ENCODE results near the gene TRAM2. TPM values are rescaled to one million over a fixed set of nuclear protein-coding genes. Genes with fewer than 3 reads are reported as not detected.

Gene TRAM2
- total and polyA plus RNA-seq, 2 of the 8 experiments (the other 6 are each of a cell fraction or from before 2014, with no cell fraction given): 9.0 to 21.4 TPM

DNA sequence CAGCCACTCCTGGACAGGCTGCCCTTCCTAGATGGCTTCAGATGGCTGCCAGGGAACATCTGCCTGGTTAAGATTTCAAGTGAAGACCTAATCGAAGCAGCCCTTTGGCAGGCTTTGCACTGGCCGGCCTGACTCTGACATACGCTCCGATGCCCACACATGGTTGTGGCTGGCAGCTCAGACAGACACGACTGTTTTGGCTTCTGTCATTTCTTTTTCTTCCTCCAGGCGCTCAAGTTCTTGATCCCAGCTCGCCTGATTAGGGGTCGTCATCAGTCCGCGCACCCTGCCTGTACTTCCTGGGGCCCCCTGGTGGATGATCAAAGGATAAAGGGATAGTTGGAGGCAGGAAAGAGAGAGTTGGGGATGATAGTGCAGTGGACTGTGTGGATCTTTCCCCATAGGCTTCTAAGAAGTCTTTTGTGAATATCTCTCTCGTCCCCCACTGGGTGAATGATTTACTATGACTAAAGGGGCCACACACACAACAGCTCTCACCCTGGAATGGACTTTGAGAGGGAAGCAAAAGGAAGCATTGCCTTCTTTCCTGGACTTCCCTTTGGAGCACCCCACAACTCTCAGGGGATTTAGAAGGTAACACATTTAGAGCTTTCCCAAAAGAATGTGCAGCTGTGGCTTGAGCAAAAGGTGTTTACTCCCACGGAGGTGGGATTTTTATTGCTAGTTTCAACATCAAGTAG, 21.4 kb upstream of the TRAM2 start (continued):
- TF ChIP-seq POLR2A (IDR thresholded peaks at IDR 0.05; ENCODE audit: control extremely low read depth in 1 of 2, low read depth in 2 of 2, low read length in 2 of 2) (peak in 1 of 2 experiments; percentile 54; a peak in 1 of 3 replicates), SIRT6 (IDR thresholded peaks at IDR 0.05; ENCODE audit: low read length) (no peak), BCL11A (IDR thresholded peaks at IDR 0.05; ENCODE audit: low read depth in 2 of 2, low read length in 2 of 2) (no peak), GTF2F1 (IDR thresholded peaks at IDR 0.05; ENCODE audit: borderline replicate concordance, low read depth, low read length) (no peak), CTBP2 (IDR thresholded peaks at IDR 0.05; ENCODE audit: borderline replicate concordance, insufficient read depth, insufficient read length, low read length) (no peak), KDM1A (IDR thresholded peaks at IDR 0.05; ENCODE audit: borderline replicate concordance, low read length) (no peak), CHD2 (IDR thresholded peaks at IDR 0.05; ENCODE audit: low read length) (no peak), RBBP5 (IDR thresholded peaks at IDR 0.05; ENCODE audit: borderline replicate concordance, low read depth, low read length) (no peak), HDAC2 (IDR thresholded peaks at IDR 0.05; ENCODE audit: borderline replicate concordance in 1 of 2, low read depth in 2 of 2, low read length in 2 of 2) (no peak), SIX5 (IDR thresholded peaks at IDR 0.05; ENCODE audit: low read depth, low read length) (no peak), ASH2L (IDR thresholded peaks at IDR 0.05; ENCODE audit: low read length) (no peak), RFX5 (IDR thresholded peaks at IDR 0.05; ENCODE audit: borderline replicate concordance, low read depth, low read length) (no peak), KDM5A (IDR thresholded peaks at IDR 0.05; ENCODE audit: low read length) (no peak), FOSL1 (IDR thresholded peaks at IDR 0.05; ENCODE audit: insufficient read depth, low read depth, low read length) (no peak), ZNF274 (IDR thresholded peaks at IDR 0.05; ENCODE audit: borderline replicate concordance, extremely low read depth, low read length) (no peak)
- TF ChIP-seq, protein P1, sequence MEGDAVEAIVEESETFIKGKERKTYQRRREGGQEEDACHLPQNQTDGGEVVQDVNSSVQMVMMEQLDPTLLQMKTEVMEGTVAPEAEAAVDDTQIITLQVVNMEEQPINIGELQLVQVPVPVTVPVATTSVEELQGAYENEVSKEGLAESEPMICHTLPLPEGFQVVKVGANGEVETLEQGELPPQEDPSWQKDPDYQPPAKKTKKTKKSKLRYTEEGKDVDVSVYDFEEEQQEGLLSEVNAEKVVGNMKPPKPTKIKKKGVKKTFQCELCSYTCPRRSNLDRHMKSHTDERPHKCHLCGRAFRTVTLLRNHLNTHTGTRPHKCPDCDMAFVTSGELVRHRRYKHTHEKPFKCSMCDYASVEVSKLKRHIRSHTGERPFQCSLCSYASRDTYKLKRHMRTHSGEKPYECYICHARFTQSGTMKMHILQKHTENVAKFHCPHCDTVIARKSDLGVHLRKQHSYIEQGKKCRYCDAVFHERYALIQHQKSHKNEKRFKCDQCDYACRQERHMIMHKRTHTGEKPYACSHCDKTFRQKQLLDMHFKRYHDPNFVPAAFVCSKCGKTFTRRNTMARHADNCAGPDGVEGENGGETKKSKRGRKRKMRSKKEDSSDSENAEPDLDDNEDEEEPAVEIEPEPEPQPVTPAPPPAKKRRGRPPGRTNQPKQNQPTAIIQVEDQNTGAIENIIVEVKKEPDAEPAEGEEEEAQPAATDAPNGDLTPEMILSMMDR (IDR thresholded peaks at IDR 0.05; ENCODE audit: control extremely low read depth in 1 of 3, insufficient read depth in 1 of 3, low read depth in 1 of 3, low read length in 3 of 3): peak; percentile 70 to 98 (median 84)
